ENCODE measurements around the gene ZBED1. TPM values are rescaled to one million over a fixed set of nuclear protein-coding genes. Genes with fewer than 3 reads are reported as not detected.

ZBED1 gene
- total RNA-seq, 1 donor from 2014 or later = 25.6 TPM

Other genes with a start within 250 kb of the ZBED1 start
- gene DHRSX, start within 50 bp of the ZBED1 start, total RNA-seq = 9.9 TPM
- 122 TPM for gene CD99, start 190.3 kb upstream of the ZBED1 start, total RNA-seq

Data from skeletal muscle tissue (tissue), 1 donor.